Activated B cell treated with CpG ODN at 0.5 μM for 24 hours (primary cell): ENCODE data around the gene PIM3. TPM values are rescaled to one million over a fixed set of nuclear protein-coding genes. Genes with fewer than 3 reads are reported as not detected.

Experiments
- ATAC-seq: fragments of 200-7000 bp; cut with Tn5 transposase; one replicate; pipeline ENCODE4 v1.10.0; 2021; ENCODE audit warnings: low read depth, mild to moderate bottlenecking, moderate library complexity
- CTCF ChIA-PET: fragments of 350-600 bp; sonication (Branson Sonifier 250); formaldehyde crosslinking; loops from one replicate; lab custom pipeline; 2021; ENCODE audit warnings: antibody characterized with exemption; lab: Charles Lee
- POLR2A ChIA-PET: fragments of 350-600 bp; sonication (Branson Sonifier 250); formaldehyde crosslinking; loops from one replicate; lab custom pipeline; 2021; ENCODE audit warnings: antibody characterized with exemption; lab: Charles Lee
- DNase-seq: peaks from one replicate; pipeline ENCODE4 v3.0.0; 2022
- H3K27ac Mint-ChIP-seq: one replicate; pipeline ENCODE4 v1.8.0; 2020; ENCODE audit warnings: mixed read lengths
- H3K27me3 Mint-ChIP-seq: one replicate; pipeline ENCODE4 v1.8.0; 2021; ENCODE audit warnings: mixed read lengths
- H3K36me3 Mint-ChIP-seq: one replicate; pipeline ENCODE4 v1.8.0; 2021; ENCODE audit warnings: low read depth, mixed read lengths
- H3K4me1 Mint-ChIP-seq: one replicate; pipeline ENCODE4 v1.8.0; 2021; ENCODE audit warnings: mixed read lengths
- H3K4me3 Mint-ChIP-seq: one replicate; pipeline ENCODE4 v1.8.0; 2020; ENCODE audit warnings: mild to moderate bottlenecking, mixed read lengths
- H3K9me3 Mint-ChIP-seq: one replicate; pipeline ENCODE4 v1.8.0; 2020; ENCODE audit warnings: mixed read lengths
- intact Hi-C: fragments of 100-400 bp; cut with micrococcal nuclease; formaldehyde crosslinking; loops from one replicate; pipeline ENCODE4 v1.15.1; 2024
- total RNA-seq: library from RNA; stranded (reverse); gene quantifications from 2 replicates; pipeline ENCODE4 v1.2.3, GENCODE V29; 2022
- TF ChIP-seq, protein P1 (sequence below): fragments of 200-600 bp; IDR thresholded peaks from one replicate; pipeline ENCODE4 v1.8.0; 2022; ENCODE audit warnings: antibody characterized with exemption, mild to moderate bottlenecking

PIM3 gene
- total RNA-seq, 1 donor from 2014 or later = 91.7 TPM

DNA sequence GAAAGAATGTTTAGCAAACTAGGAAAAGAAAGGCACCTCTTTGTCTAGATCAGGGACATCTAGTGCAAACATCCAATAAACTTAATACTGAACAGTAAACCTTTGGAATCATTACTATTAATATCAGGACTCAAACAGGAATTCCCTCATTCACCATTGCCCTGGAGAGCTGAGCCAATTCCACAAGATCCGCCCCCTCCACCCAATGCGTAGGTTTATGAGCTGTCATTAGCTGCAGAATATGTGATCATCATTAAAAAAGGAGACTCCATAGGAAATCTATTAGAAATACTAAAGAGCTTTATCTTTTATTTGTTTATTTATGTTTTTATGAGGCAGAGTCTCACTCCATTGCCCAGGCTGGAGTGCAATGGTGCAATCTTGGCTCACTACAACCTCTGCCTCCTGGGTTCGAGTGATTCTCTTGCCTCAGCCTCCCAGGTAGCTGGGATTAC, 46.5 kb downstream of the PIM3 start:
- no peak overlapping the region for H3K4me3 Mint-ChIP-seq
- H3K27ac Mint-ChIP-seq = no peak overlapping the region
- ATAC-seq = no peak
- ChIA-PET POLR2A (no interaction called here), CTCF (interaction anchor here (1.2 kb wide), 1 partner anchor 76 kb away, joined by 3 read pairs; no protein-coding TSS in a partner anchor)
- H3K4me1 Mint-ChIP-seq = peaks cover 18% of the 10 kb centered on the region
- no peak for DNase-seq
- H3K27me3 Mint-ChIP-seq = peaks cover 2% of the 10 kb centered on the region
- intact Hi-C loops = no loop called here
- H3K36me3 Mint-ChIP-seq = no peaks in the 10 kb centered on the region
- H3K9me3 Mint-ChIP-seq = no peaks in the 10 kb centered on the region
- TF ChIP-seq, protein P1, sequence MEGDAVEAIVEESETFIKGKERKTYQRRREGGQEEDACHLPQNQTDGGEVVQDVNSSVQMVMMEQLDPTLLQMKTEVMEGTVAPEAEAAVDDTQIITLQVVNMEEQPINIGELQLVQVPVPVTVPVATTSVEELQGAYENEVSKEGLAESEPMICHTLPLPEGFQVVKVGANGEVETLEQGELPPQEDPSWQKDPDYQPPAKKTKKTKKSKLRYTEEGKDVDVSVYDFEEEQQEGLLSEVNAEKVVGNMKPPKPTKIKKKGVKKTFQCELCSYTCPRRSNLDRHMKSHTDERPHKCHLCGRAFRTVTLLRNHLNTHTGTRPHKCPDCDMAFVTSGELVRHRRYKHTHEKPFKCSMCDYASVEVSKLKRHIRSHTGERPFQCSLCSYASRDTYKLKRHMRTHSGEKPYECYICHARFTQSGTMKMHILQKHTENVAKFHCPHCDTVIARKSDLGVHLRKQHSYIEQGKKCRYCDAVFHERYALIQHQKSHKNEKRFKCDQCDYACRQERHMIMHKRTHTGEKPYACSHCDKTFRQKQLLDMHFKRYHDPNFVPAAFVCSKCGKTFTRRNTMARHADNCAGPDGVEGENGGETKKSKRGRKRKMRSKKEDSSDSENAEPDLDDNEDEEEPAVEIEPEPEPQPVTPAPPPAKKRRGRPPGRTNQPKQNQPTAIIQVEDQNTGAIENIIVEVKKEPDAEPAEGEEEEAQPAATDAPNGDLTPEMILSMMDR = no peak

DNA sequence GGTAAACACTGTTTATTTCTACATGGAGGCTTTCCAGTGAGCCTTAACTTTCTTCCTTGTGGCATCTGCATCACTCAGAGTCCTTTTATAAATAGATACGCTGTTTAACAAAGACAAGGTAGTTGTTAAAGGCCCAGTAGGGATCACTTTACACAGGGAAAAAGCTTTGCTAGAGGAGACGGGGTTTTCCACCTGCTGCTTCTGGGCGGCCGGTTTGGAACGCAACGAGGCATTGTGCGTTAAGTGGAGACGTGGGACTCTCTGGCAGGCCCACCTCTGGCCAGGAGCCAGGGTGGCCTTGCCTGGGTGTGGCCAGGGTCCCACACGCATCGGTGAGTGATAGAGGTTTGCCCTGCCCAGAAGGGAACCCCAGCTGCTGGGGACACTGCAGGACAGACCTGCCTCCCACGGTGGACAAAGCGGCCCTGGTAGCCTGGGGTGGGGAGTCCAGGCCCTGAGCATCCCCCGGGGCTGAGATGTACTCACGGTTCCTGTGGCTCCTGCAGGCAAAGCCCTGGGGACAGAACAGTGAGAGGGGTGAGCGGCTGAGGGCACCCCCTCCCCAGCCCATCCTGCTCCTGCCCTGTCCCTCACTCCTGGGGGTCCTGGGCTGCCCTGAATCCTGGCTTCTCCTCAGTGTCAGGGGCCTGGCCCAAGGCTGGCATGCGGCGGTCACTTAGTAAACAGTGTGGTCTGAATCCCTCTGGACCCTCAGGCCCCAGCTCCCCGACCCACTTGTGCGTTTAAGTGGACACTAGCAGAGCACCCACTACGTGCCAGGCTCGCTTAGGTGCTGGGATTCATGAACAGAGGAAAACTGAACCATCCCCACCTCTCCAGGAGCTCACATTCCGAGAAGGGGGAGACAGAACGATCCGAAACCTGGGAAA, 47.8 kb downstream of the PIM3 start:
- Mint-ChIP-seq H3K36me3 (no peaks in the 10 kb centered on the region), H3K9me3 (no peaks in the 10 kb centered on the region), H3K4me3 (no peak overlapping the region), H3K4me1 (peaks cover 24% of the 10 kb centered on the region), H3K27ac (no peak overlapping the region), H3K27me3 (no peaks in the 10 kb centered on the region)
- POLR2A ChIA-PET = interaction anchor here (0.6 kb wide), 1 partner anchor 72 kb away, joined by 9 read pairs; no protein-coding TSS in a partner anchor
- TF ChIP-seq, protein P1 = no peak
- ATAC-seq = no peak
- CTCF ChIA-PET = no interaction called here
- intact Hi-C loops = no loop called here
- no peak for DNase-seq

DNA sequence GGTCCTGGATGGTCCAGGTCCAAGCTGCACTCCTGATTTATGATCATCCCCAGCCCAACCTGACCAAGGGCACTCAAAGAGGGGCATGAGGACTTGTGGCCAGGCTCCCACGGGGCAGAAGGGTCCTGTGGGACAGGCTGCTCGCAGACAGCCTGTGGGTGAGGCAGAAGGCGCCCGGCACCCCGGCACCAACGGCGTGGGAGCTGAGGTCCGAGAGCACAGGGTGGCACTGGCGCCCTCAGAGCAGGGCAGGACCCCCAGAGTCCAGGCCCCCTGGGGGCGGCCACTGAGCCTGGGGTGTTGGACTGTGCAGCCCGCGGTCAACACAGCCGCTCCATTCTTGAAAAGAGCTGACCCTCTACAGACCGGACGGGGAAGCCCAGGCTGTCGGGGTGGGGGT, 48.7 kb downstream of the PIM3 start:
- H3K27me3 Mint-ChIP-seq = no peaks in the 10 kb centered on the region
- DNase-seq = no peak

GRCh38 chr22:50009765-50010675, 49.4 kb downstream of the PIM3 start:
- peak overlapping the region; percentile 38 for H3K4me3 Mint-ChIP-seq
- no peak overlapping the region for H3K27ac Mint-ChIP-seq
- no peak for ATAC-seq
- H3K4me1 Mint-ChIP-seq = peaks cover 31% of the 10 kb centered on the region
- no peaks in the 10 kb centered on the region for H3K9me3 Mint-ChIP-seq
- no peak for DNase-seq
- ChIA-PET CTCF (interaction anchor here (1.3 kb wide), 1 partner anchor 20 kb away, joined by 3 read pairs; no protein-coding TSS in a partner anchor), POLR2A (interaction anchor here (0.8 to 2.6 kb wide), 10 partner anchors 8 to 182 kb away, joined by 3 to 18 read pairs (median 6); no protein-coding TSS in a partner anchor)
- intact Hi-C loops = loop anchor here (2.0 to 10.0 kb wide), 4 partner anchors 17 to 195 kb away; partner anchors contain the start of genes SELENOO and ZBED4
- H3K27me3 Mint-ChIP-seq = no peaks in the 10 kb centered on the region
- TF ChIP-seq, protein P1 = no peak
- H3K36me3 Mint-ChIP-seq = no peaks in the 10 kb centered on the region

More for the DNA sequence above, 48.7 kb downstream of the PIM3 start:
- ChIA-PET CTCF (no interaction called here), POLR2A (no interaction called here)
- Mint-ChIP-seq H3K36me3 (no peaks in the 10 kb centered on the region), H3K9me3 (no peaks in the 10 kb centered on the region), H3K4me3 (no peak overlapping the region), H3K27ac (no peak overlapping the region), H3K4me1 (peaks cover 29% of the 10 kb centered on the region)
- no peak for ATAC-seq
- intact Hi-C loops = no loop called here
- TF ChIP-seq, protein P1 = no peak
